Stimulated activated CD4-positive, alpha-beta T cell treated with anti-CD3 and anti-CD28 coated beads, Interleukin-1b, Interleukin-23, amount 100 ng/mL, for 48 hours (primary cell): ENCODE results near the gene ZNF438.
"Not testable (repeated sequence)": the region's sequence is repeated elsewhere in the genome, so short reads cannot be mapped to it uniquely, and the experiment has no call there.

Experiments
- DNase-seq: peaks from one replicate; pipeline ENCODE4 v3.0.0-alpha.2; 2020

ZNF438 gene

DNA sequence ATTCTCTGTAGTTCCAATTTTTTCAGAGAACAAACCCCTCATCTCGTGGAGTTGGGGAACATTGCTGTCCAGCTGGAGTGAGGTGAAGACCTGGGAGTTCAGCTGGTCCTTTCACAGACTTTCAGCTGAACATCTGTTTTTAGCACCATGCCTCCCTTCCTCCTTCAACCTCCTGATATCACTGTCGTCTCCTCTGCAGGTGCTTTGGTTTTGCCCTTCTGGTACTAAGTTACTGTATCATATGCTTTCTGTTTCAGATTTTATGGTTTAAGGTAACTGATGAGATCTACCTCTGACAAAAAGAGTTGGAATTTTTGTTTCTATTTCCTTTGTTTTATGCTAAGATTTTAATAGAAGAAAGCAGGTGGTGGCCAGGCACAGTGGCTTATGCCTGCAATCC is 102.9 kb downstream of the ZNF438 start:
- DNase-seq: no peak

DNA sequence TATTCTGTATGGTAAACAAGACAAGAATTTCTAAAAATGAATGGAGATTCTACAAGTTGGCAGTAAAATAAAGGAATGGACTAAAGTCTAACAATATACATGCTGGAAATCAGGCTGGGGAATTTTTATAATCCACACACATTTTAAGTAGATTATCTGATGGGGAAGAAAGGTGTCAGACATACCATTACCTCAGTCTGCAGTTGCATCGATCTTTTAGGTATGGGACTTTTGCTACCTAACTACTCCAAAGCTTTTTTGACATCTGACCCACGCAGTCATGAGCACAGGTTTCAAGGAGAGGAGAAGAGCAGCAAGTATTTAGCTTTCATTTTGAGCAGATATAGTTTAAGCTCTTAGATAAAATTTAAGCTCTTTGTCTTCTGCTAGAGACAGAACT is 113.0 kb downstream of the ZNF438 start:
- DNase-seq: no peak

- no peak for DNase-seq
Observed at GRCh38 chr10:30917789-30918188, 113.9 kb downstream of the ZNF438 start.

GRCh38 chr10:30917067-30917466 is 114.6 kb downstream of the ZNF438 start:
- DNase-seq: no peak

DNA sequence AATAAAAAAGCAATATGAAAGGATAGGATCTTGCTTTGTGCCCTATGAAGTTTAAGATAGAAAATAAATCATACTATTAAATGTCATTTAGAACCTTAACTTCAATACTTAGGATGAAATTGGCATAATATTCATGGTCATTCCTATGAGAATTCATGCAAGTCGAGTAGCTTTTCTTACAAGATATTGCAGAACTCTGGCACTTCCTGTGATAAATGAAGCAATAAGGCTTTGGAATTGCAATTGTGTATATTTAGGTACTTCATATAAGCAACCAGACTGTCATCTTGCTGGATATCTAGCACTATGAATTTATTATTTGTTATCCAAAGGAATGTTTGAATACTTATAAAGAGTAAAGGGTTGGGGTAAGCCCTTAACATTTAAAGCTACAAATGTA is 116.5 kb downstream of the ZNF438 start:
- DNase-seq: no peak

DNA sequence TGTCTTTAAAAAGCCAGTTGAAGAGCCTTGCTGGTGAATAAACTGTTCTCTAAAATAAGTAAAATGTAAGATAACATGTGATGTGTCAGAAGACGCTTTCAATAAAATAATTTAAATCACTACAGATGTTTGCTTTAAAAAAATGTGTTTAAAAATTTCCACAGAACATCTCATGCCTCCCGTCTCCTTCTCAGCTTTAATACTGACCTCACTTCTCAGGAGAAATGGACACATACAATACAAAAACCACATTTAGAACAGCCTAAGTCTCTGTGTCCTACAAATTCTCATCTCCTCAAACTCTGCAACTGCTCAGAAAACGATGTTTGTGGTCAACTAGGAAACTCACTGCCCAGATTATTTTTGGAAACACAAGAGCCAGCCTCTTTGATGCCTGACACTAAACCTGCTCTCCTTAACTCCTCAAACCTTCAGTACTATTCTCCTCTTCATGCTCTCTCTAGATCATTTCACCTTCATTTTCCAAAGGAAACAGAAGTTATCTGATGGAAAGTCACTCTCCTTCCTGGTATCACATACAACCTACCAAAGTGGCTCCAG is 120.3 kb downstream of the ZNF438 start:
- DNase-seq: no peak

GRCh38 chr10:30903397-30904138 is 128.1 kb downstream of the ZNF438 start:
- DNase-seq: no peak

- no peak for DNase-seq
Observed at GRCh38 chr10:30902621-30903396, 128.9 kb downstream of the ZNF438 start.

GRCh38 chr10:30901487-30901886 is 130.2 kb downstream of the ZNF438 start:
- DNase-seq: not testable (repeated sequence)

DNA sequence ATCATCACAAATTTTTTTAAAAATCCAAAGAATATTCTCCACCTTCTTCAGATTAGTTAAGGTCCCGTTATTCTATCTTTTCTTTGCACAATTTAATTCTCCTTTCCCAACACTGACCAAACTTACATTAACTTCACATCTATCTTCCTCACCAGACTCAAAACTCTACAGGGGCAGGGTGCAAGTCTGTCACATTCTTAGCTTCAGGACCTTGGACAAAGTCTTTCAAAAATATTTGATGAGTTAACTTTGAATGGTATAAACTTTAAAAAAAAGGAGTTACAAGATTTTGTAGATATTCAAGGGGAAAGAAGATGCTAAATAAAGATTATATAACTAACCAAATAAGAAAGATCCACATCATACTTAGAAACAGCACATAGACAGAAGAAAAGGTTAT is 132.7 kb downstream of the ZNF438 start:
- DNase-seq: no peak

DNA sequence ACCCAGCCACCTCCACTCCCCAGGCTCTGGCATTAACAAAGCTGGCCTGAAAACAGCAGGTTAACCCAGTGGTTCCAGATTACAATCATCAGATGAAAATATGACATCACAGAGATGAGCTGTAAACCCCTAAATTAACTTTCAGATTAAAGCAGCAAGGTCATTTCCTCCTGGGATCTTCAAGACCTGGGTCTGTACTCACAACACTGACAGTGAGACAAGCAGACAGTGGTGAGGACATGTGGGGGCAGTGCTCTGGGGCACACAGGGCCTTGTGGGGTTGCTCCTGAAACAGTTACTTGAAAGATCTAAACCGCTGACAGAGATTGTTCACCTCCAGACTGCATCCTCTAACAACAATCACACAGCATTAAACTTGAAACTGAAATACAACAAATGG is 134.1 kb downstream of the ZNF438 start:
- peak; percentile 4 for DNase-seq

GRCh38 chr10:30897048-30897447 is 134.6 kb downstream of the ZNF438 start:
- no peak for DNase-seq

GRCh38 chr10:30894221-30894620 is 137.4 kb downstream of the ZNF438 start:
- no peak for DNase-seq

DNA sequence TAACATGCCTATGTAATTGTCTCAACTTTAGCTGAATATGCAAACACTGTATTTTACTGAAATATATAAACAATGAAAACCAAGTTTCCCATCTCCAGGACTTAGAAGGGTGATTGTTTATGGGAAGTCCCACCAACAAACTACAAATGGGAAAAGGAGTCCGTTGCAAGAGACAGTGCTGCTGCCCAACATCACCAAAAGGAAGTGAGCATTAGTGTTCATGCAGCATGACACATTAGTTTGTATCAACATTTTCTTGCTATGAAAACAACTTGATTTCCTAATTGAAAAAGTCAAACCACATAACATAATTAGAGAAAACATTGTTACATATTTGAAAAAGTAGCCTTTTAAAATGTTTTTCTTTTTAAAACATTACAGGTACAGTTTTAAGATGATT is 138.5 kb downstream of the ZNF438 start:
- no peak for DNase-seq

DNA sequence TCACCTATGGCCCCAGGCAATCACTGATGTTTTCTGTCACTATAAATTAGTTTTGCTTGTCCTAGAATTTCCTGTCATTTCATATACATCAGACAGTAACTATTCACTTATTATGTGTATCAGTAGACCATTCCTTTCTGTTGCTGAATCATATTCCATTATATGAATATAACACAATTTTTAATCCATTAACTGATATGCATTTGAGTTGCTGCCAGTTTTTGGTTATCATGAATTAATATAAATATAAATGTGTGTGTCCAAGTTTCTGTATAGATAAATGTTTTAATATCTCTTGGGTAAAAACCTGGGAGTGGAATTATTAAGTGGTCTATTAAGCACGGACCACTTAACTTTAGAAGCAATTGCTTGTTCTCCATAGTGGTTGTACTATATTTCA is 143.8 kb downstream of the ZNF438 start:
- DNase-seq: no peak

GRCh38 chr10:30885423-30885822 is 146.2 kb downstream of the ZNF438 start:
- DNase-seq: no peak

DNA sequence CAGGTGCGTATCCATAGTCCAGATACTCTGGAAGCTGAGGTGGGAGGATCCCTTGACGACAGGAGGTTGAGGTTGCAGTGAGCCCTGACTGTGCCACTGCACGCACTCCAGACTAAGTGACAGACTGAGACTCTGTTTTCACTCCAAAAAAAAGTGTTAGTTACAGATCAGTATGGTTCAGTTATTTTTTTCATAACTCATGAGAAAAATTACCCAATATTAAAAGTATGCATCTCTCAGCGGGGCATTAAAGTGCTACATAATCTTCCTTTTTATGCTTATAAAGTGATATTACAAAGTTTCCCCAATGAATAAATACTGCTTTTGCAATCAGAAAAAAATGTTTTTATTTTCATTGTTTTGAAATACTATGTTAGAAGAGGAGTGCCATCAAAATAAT is 147.9 kb downstream of the ZNF438 start:
- DNase-seq: no peak

- DNase-seq: no peak
Observed at GRCh38 chr10:30883116-30883515, 148.5 kb downstream of the ZNF438 start.

- DNase-seq: no peak
Observed at GRCh38 chr10:30882281-30882680, 149.4 kb downstream of the ZNF438 start.

- no peak for DNase-seq
Observed at GRCh38 chr10:30878920-30879319, 152.7 kb downstream of the ZNF438 start.

DNA sequence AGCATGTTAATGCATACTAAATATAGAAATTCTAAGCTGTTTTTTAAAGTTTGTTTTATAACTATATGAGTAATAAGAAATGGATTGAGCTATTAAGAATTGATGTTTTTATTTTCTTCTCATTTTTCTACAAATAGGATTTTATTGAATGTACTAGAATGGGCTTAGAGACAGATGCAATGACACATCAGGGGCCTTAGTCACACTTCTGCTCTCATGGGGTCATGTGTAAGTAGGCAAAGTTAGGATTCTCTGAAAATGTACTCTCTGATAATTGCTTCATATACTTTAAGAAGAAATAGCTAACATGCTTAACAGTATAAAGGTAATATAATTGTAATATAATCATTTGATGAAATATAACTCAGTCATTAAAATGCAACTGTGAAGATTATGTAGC is 154.6 kb downstream of the ZNF438 start:
- DNase-seq: no peak

GRCh38 chr10:30873411-30873810 is 158.3 kb downstream of the ZNF438 start:
- DNase-seq: no peak

GRCh38 chr10:30870896-30871295 is 160.8 kb downstream of the ZNF438 start:
- DNase-seq: no peak

- no peak for DNase-seq
Observed at GRCh38 chr10:30869566-30869965, 162.1 kb downstream of the ZNF438 start.
